Measurements from ENCODE around the gene MPPED2.
"Not testable (repeated sequence)": the region's sequence is repeated elsewhere in the genome, so short reads cannot be mapped to it uniquely, and the experiment has no call there.

MPPED2 gene

DNA sequence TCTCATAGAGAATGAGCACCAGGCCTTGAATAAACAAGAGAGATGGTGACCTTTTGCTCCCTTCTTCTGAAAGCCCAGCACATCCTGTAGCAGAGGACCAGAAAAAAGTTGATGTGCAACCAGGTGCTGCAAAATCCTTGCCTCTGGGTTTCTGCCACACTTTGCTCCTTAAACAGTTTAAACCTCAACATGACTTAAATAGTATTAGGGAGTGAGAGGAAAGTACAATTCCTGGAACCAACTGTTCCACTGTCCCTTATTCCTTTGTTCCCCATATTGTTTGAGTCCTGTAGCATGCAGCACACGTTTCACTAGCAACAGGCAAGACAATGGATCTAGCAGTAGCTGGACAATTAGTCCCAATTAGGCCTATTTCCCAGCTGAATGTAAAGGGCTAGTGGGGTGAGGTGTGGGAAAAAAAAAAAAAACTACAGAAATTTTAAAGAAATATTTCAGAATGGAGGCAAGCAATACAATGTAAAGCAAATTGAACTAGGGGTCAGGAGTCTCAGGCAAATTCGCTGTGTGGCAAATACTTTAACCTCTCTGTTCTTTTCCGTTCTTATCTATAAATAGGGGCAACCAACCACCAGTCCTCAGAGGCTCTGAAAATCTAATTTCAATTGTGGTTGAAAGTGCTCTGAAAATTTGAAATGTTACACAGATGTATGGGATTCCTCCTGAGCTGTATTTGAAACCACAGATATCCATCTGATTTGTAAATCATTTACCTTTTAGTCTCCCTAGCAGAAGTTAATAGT lies 6.6 kb downstream of the MPPED2 start:
- DNase-seq (ENCODE audit: extremely low read depth in 1 of 2, low read depth in 1 of 2): no peak

DNA sequence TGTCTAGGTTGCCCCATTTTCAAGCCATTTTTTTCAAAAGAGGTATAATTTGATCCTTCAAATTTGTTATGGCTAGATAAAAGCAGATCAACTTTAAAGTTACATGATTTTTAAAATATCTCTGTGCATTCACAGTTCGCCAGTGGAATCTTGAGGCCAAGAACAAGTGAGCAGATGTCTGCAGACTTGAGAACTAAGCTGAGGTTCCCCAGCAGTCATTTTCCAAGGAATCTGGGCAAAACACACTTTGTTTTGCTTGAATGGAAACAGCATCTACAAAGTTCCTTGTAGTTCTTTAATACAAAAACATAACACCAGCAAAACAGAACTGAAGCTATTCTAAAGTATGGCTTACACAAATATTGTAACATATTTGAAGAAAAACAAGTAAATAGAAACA lies 7.7 kb downstream of the MPPED2 start:
- DNase-seq (ENCODE audit: extremely low read depth in 1 of 2, low read depth in 1 of 2): no peak

DNA sequence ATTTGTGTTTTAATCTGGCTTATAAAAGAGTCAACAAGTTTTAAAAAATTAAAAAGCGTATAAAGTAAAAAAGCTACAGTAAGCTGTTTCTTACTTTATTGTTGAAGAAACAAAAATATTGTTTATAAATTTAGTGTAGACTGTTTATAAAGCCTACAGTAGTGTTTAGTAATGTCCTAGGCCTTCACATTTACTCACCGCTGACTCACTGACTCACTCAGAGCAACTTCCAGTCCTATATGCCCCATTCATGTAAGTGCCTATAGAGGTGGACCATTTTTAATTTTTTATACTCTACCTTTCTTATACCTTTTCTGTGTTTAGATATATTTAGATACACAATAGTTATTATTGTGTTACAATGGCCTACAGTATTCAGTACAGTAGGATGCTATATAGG lies 12.2 kb downstream of the MPPED2 start:
- no peak for DNase-seq (ENCODE audit: extremely low read depth in 1 of 2, low read depth in 1 of 2)

DNA sequence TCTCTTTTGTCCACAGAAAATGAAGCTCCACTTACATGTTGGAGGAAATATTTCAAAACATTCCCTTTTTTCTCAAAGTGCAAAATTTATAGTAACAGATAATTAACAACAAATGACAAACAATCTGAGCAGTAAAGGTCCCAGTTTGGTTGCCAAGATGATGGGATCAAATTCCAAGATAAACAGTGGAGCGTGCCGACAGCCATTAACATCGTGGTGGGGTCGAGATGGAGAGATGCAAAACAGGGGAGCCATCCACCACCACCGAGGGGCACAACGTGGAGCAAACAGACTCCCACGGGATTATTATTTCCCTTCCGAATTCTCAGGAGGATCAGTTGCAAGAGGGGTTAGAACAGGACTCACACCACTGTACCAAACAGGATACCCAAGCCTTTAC lies 17.2 kb downstream of the MPPED2 start:
- DNase-seq (ENCODE audit: extremely low read depth in 1 of 2, low read depth in 1 of 2): no peak

DNA sequence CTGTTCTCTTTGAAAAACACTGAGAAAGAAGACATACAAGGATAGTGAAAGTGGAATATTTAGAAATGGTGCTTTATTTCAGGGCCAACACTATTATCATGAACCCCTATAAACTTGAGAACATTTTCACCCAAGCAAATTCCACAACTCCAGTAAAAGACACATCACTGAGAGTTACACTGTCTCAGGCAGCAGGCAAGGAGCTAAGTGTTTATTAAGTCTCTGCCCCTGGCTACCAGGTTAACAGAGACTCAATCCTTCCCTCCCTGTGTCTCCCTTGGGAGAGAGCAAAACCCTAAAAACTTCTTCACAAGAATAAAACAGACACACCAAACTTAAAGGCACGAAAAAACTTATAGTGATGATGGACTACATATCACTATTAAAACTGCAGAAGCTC lies 18.5 kb downstream of the MPPED2 start:
- no peak for DNase-seq (ENCODE audit: extremely low read depth in 1 of 2, low read depth in 1 of 2)

DNA sequence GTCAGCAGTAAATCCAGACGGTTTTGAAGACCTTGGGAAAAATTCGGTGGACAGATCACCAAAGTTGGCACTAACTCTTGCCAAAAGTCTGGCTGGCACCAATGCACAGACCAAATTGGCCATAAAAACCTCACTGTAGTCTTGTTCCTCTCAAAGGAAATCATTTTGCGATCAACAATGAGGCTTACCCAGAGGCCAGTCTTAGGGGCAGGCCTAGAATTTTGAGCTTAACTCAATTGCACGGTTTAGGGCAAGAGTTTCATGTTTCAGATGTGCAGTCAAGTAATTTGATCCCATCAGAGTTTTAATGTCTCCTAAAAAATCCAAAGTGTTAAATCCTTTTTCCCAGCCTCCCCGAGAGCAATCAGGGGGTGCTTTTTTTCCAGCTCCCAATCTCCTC lies 19.0 kb downstream of the MPPED2 start:
- no peak for DNase-seq (ENCODE audit: extremely low read depth in 1 of 2, low read depth in 1 of 2)

DNA sequence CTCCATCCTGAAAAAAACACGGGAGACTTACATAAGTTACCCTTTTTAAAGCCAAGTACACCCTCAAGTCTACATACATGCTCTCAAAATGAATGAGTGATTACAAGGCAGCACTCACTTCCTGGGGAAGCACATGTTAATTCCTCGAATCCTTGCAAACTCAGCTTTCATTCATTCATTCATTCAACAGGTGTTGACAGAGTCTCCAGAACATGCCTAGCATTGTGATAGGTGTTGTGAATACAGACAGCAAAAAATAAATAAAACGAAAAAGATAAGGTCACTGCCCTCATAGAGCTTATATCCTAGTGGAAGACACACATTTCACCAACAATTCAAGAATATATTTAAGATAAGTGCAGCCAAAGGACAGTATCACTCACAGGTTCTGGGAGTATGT lies 19.7 kb downstream of the MPPED2 start:
- no peak for DNase-seq (ENCODE audit: extremely low read depth in 1 of 2, low read depth in 1 of 2)

DNA sequence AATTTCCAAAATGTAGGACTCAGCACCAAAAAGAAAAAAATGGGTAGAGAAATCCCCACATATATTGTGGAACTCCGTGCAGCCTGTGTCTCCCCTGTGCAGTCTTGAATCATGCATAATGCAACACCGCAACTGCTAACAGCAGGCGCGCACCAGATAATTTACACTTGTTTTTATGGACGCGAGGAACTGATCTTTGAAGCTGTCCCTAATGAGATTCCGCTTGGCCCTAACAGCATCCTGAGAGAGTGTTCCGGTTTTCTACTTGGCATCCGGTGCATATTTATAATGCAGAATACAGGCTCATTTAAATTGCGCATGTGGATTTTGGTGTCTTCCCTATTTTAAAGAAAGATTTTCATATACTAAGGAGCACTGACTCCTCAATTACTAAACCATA lies 21.1 kb downstream of the MPPED2 start:
- no peak for DNase-seq (ENCODE audit: extremely low read depth in 1 of 2, low read depth in 1 of 2)

DNA sequence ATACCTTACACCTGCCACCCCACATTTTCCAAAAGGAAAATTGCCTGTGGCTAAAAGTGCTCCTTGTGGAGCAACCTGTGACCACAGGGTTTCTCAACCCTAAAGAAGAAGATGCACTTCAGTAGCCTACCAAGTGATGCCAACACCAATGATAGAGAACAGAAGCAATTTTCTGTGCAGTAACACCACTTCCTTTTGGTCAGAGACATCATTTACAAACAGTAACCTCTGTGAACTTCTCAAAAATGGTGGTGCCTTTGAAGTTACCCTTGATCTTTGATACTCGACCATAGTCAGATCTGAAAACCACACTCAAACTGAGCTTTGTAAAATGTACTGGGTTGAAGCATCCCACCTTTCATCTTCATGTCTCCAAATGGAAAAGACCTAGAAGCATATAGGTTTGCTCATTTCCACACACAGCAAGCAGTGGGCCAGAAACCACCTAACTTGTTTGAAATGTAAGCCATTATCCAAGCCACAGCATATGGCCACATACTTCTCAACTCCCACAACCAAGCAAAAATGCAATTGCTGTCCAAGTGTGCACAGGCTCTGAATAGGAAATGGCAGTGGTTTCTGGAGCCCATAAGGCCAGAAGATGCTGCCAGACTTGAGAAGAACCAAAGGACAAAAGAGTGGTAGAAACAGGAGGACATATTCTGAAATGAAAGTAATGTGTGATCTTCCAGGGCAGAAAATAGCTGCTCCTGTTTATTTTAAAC lies 24.3 kb downstream of the MPPED2 start:
- DNase-seq (ENCODE audit: extremely low read depth in 1 of 2, low read depth in 1 of 2): no peak

DNA sequence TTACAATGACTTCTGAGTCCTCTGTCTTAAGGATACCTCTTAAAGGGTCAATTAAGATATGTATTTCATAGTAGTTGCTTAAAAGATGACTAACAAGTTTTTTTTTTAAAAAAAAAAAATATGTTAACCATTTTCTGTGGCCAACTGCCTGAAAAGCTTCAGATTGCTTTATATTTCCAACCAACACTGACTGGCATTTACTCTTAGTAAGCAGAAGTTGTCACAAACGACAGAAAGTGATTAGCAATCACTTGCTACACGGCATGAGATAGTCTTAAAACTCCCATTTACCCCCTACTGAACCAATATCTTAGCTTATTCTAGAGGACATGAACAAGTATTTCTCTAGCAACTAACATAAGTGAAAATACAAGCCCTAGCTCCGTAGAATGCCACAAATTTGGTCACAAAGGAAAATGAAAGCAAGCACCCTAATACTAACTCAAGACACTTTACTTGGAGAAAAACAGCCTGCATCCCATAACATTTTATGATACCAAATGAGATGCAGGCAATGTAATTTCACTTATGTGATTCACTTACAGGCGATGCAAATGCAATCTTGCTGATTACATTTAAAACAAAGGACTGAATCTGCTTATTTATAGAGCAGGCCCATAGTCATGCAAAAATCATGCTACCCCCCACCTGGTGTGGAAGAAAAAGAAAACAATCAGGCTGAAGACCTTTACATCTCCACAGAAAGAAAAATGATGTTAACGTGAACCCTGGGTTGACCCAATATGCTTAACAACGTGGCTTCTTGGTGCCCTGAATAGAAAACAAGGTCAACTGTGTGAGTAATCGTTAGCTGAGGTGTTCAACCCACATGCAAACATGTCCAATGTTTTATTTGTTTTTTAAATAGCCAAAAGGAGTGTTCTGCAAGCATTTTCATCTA lies 25.7 kb downstream of the MPPED2 start:
- no peak for DNase-seq (ENCODE audit: extremely low read depth in 1 of 2, low read depth in 1 of 2)

DNA sequence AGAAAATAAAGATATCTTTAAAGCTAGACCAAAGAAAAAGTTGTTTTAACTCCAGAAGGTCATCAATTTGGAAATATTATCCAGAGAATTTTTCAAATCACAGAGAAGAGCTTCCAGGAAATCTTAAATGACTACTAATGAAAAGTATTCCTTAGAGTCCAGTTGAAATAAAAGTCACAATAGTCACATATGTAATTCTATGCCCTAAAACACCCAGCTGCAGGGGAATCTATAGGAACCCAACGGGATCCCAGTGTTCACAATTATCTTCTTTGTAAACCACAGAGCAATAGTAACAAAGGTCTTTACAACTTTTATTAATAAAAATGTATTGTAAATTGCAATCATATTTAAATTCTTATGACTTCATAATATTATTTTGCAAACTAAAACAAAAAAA lies 27.1 kb downstream of the MPPED2 start:
- DNase-seq (ENCODE audit: extremely low read depth in 1 of 2, low read depth in 1 of 2): no peak

DNA sequence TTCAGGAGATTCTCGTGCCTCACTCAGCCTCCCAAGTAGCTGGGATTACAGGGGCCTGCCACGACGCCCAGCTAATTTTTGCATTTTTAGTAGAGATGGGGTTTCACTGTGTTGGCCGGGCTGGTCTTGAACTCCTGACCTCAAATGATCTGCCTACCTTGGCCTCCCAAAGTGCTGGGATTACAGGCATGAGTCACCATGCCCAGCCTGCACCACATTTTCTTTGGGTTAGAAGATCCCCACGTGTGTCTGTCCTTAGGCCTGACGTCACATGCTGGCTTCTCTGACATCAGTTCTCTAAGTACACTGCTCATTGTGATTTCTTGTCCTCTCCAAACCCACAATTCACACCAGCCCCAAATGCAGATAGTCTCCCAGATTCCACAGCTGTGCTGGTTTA lies 31.6 kb downstream of the MPPED2 start:
- DNase-seq (ENCODE audit: extremely low read depth in 1 of 2, low read depth in 1 of 2): not testable (repeated sequence)

DNA sequence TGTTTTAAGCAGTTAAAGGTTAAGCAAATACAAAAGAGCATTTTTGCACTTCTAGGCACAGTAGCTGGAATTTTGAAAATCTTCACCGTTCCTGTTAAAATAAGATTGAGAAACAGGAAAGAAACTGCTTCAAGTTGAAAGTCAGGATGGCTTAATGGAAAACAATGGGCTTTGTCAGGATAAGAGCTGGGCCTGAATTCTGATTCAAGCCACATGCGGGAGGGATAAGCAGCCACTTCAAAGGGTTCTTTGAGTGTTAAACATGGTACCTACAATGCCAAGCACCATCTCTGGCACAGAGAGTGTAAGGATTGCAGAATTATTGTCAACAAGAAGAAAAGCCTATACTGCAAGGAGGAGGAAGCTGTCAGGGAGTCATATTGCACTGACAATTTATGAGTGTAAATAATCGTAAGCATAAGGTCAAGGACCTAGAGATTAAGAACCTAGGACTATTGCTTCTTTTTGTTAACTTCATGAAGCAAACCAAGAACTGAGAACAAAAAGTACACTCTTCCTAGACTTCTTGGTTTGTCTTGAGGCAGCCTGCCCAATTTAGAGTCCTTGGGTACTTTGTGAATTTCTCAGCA lies 32.5 kb downstream of the MPPED2 start:
- no peak for DNase-seq (ENCODE audit: extremely low read depth in 1 of 2, low read depth in 1 of 2)

DNA sequence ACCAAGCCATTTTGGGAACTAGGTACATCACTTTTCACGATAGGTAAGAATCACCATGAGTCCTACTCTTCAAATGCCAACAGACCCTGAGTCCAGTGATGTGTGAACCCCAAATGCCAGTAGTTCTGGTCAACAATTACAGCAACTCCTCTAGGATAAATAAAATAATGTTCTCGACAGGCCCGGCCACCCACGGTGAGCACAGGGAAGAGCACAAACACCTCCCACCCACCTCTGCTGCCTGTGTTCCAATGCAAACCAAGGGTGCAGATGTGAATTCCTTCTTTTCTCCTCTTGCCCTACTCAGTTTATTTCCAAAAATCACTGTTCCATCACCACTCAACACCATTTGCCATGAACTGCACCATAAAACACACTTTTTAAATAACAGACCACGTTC lies 33.3 kb downstream of the MPPED2 start:
- no peak for DNase-seq (ENCODE audit: extremely low read depth in 1 of 2, low read depth in 1 of 2)

DNA sequence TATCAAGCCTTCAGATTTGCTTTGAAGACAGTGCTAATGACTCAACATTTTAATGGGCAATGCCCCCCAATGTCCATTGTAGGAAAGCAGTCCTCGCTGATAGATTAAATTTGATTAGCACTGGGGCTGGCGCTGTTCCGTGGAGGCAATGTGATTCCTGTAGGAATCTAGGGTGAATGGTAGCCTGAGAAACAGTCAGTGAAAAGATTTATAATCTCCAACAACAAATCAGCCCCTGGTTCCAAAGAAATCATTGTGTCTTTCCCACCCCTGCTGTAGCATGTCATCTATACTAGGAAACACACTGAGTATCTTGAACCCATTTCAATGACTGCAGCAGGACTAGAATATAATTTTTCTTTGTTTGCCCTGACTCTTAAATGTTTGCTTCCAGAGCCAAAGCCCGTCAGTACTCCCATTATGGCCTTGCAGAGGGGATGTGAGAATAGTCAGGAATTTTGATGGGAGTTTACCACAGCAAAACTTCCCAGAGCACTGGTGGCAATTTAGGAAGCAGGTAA lies 36.1 kb downstream of the MPPED2 start:
- no peak for DNase-seq (ENCODE audit: extremely low read depth in 1 of 2, low read depth in 1 of 2)

DNA sequence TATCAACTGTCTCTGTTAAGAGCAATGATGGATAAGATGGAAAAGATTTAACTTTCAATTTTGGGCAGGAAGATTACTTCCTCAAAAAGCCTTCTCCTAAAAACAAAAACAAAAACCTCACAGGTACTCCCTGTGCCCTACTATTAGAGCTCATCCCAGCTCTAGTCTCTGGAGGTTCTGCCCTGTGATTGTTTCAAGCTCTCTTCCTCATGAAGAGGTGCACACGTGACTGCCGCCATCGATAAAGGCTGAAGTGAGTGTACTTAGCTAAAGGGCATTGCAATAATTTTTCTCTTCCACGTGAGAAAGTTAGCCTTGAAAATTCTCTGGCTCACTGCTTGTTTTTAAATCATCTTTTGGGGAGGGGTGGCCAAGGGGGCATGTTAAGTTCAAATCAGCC lies 36.6 kb downstream of the MPPED2 start:
- no peak for DNase-seq (ENCODE audit: extremely low read depth in 1 of 2, low read depth in 1 of 2)

DNA sequence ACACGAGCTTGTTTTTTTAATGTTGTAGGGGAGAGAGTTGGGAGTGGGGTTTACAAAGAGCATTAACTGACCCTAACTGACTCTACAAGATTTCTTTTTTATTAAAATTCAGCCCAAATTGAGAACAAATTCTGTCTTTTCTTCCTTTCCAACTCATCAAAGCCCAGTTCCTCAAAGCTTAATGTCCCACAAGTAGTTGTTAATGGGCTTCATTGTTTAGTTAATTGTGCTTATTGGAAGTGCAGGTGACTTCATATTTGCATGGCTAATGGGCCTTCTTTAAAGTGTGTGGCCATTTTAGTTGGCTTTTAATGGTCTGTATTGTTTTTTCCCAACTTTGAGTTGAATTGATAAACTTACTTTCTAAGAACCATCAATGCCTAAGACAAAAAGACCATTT lies 39.8 kb downstream of the MPPED2 start:
- DNase-seq (ENCODE audit: extremely low read depth in 1 of 2, low read depth in 1 of 2): no peak

DNA sequence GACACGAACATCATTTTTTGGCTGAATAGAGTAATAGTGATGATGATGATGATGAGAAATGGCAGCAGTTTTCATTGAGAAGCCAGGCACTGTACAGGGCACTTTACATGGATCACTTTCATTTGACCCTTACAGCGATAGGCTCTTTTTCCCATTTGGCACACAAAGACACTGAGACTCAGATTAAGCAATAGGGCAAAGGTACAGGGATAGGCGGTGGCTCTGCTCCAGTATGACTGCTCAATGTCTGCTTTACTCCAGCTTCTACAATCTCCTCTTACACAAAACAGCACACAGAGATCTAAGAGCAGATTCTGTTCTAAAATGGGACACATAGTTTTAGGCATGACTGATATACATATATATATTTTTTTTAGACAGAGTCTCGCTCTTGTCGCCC lies 40.6 kb downstream of the MPPED2 start:
- DNase-seq (ENCODE audit: extremely low read depth in 1 of 2, low read depth in 1 of 2): no peak

DNA sequence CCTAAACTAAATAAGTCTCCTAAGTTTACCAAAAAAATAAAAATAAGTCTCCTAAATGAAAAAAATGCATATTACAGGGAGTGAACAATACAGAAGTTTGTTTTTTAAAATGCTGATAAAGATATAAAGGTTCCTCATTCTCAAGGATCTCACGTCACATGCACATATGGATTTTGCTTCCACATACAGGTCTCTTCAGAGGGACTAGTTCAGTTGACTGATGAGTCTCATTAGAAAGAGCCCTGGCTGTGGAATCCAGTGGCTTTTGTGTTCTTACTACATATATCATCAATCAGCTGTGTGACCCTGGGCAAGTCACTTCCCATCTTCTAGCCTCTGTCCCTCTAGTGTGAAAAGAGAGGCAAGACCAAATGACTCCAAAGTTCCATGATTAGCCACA lies 43.1 kb downstream of the MPPED2 start:
- DNase-seq (ENCODE audit: extremely low read depth in 1 of 2, low read depth in 1 of 2): no peak

DNA sequence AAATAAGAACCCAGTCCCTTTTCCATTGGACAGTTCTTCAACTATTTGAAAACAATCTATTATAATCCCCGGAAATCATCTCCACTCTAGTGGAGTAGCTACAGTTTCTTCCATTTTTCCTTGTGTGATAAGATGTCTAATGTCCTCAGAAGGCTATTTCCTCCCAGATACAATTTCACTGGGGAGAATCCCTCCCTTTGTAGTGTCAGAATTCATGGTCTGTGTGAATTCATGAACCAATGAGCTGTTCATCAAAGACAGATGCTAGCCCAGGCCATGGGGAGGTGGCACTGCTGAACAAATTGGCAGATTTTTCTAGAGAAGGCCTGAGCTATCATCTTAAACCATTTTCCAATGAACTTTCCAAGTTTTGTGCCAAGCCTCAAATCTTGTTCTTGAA lies 45.4 kb downstream of the MPPED2 start:
- no peak for DNase-seq (ENCODE audit: extremely low read depth in 1 of 2, low read depth in 1 of 2)

DNA sequence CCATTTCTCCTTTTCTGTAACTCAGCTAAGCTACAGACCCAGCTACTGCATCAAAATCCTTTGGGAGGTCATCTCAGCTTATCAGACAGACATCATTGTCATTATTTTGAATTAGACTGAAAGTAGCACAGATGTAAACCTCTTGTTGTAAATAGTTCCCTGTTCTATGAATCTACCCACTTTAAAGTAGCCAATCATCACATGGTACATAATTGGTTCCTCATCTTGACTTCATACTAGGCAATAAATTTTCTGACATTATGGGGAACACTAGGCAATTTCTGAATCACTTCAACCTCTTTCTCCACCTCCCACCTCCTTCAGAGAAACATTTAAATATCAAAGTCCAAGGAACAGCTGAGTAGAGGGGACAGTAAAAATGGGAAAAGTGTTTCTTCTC lies 47.9 kb downstream of the MPPED2 start:
- DNase-seq (ENCODE audit: extremely low read depth in 1 of 2, low read depth in 1 of 2): no peak

All from stimulated activated CD8-positive, alpha-beta memory T cell treated with anti-CD3 and anti-CD28 coated beads, Interleukin-7, amount 100 ng/mL, for 48 hours (primary cell).